HG02610 (cell line): ENCODE data around the gene MYORG.
"Not testable (repeated sequence)": the region's sequence is repeated elsewhere in the genome, so short reads cannot be mapped to it uniquely, and the experiment has no call there.

ENCODE experiments used
- ATAC-seq: cut with Tn5 transposase; IDR thresholded peaks from one replicate; pipeline ENCODE4 v1.9.1; 2021; ENCODE audit warnings: mild to moderate bottlenecking, moderate library complexity; ENCODE audit not compliant: unreplicated experiment

The MYORG gene

GRCh38 chr9:34370335-34370969, 6.2 kb downstream of the MYORG start:
- ATAC-seq, result no peak

GRCh38 chr9:34369636-34370035, 7.1 kb downstream of the MYORG start:
- ATAC-seq, result no peak

GRCh38 chr9:34368796-34369195, 7.9 kb downstream of the MYORG start:
- ATAC-seq, result not testable (repeated sequence)

GRCh38 chr9:34367751-34368410, 8.8 kb downstream of the MYORG start:
- ATAC-seq, result not testable (repeated sequence)

- no peak for ATAC-seq
Measured at GRCh38 chr9:34366365-34366764, 10.3 kb downstream of the MYORG start.

GRCh38 chr9:34365282-34365681, 11.4 kb downstream of the MYORG start:
- ATAC-seq, result no peak

GRCh38 chr9:34363619-34364351, 12.9 kb downstream of the MYORG start:
- no peak for ATAC-seq

GRCh38 chr9:34362614-34363214, 14.0 kb downstream of the MYORG start:
- ATAC-seq, result no peak

GRCh38 chr9:34352957-34353356, 23.7 kb downstream of the MYORG start:
- not testable (repeated sequence) for ATAC-seq

- ATAC-seq, result not testable (repeated sequence)
Measured at GRCh38 chr9:34352122-34352652, 24.5 kb downstream of the MYORG start.

GRCh38 chr9:34349324-34349723, 27.4 kb downstream of the MYORG start:
- no peak for ATAC-seq

GRCh38 chr9:34347800-34348158, 28.9 kb downstream of the MYORG start:
- no peak for ATAC-seq

GRCh38 chr9:34346873-34347799, 29.6 kb downstream of the MYORG start:
- no peak for ATAC-seq

GRCh38 chr9:34343605-34344004, 33.1 kb downstream of the MYORG start:
- ATAC-seq, result no peak

- ATAC-seq, result no peak
Measured at GRCh38 chr9:34343090-34343489, 33.6 kb downstream of the MYORG start.

GRCh38 chr9:34341659-34342295, 34.9 kb downstream of the MYORG start:
- ATAC-seq, result no peak

- ATAC-seq, result no peak
Measured at GRCh38 chr9:34338665-34339385, 37.9 kb downstream of the MYORG start.

- ATAC-seq, result not testable (repeated sequence)
Measured at GRCh38 chr9:34338079-34338478, 38.6 kb downstream of the MYORG start.

GRCh38 chr9:34337403-34337802, 39.3 kb downstream of the MYORG start:
- ATAC-seq, result no peak
